PC-3 (cell line): ENCODE measurements around the gene NCOA7. TPM values are rescaled to one million over a fixed set of nuclear protein-coding genes. Genes with fewer than 3 reads are reported as not detected.

Experiments
- ATAC-seq: fragments of 200-7000 bp; cut with Tn5 transposase; 2 replicates; pipeline ENCODE4 v1.9.1; 2020; ENCODE audit warnings: mild to moderate bottlenecking, moderate library complexity
- BruUV-seq: library from RNA; stranded (reverse); fragments of 400-500 nt; replicated peaks from 2 replicates; lab custom pipeline; 2021; lab: Mats Ljungman, UMichigan
- CTCF ChIA-PET: fragments of 300-600 bp; sonication (Branson Sonifier 250); formaldehyde crosslinking; loops from one replicate; lab custom pipeline; 2022; ENCODE audit warnings: antibody characterized with exemption; lab: Charles Lee
- POLR2A ChIA-PET: fragments of 300-600 bp; sonication (Branson Sonifier 250); formaldehyde crosslinking; loops from one replicate; lab custom pipeline; 2022; ENCODE audit warnings: antibody characterized with exemption; ENCODE audit not compliant: unreplicated experiment; lab: Charles Lee
- DNase-seq: peaks from one replicate; pipeline ENCODE4 v3.0.0-alpha.2; 2015
- H2AFZ ChIP-seq: fragments of 300-600 bp; sonication (generic); 2 replicates; pipeline ENCODE4 v1.6.0; 2016; ENCODE audit warnings: antibody characterized with exemption, low read length
- H3F3A ChIP-seq: fragments of 300-600 bp; sonication (generic); one replicate; pipeline ENCODE4 v1.6.0; 2017; ENCODE audit warnings: antibody characterized with exemption, low read length, control low read depth, mild to moderate bottlenecking; ENCODE audit not compliant: unreplicated experiment
- H3K27ac ChIP-seq: fragments of 300-600 bp; sonication (generic); 2 replicates; pipeline ENCODE4 v1.5.1; 2016; ENCODE audit warnings: mild to moderate bottlenecking, low read length
- H3K27me3 ChIP-seq: fragments of 300-600 bp; sonication (generic); 2 replicates; pipeline ENCODE4 v1.6.1; 2016; ENCODE audit warnings: low read length, mixed read lengths
- H3K36me3 ChIP-seq: fragments of 300-600 bp; sonication (generic); 2 replicates; pipeline ENCODE4 v1.6.1; 2016; ENCODE audit warnings: low read depth, mixed run types, low read length, mixed read lengths
- H3K4me1 ChIP-seq: fragments of 300-600 bp; sonication (generic); 2 replicates; pipeline ENCODE4 v1.5.1; 2016; ENCODE audit warnings: low read length; ENCODE audit not compliant: insufficient read depth
- H3K4me2 ChIP-seq: fragments of 300-600 bp; sonication (generic); 2 replicates; pipeline ENCODE4 v1.6.0; 2016; ENCODE audit warnings: low read length
- H3K4me3 ChIP-seq: fragments of 300-600 bp; sonication (generic); 2 replicates; pipeline ENCODE4 v1.5.1; 2016; ENCODE audit warnings: mild to moderate bottlenecking, low read length, mixed read lengths
- H3K79me2 ChIP-seq: fragments of 300-600 bp; sonication (generic); 2 replicates; pipeline ENCODE4 v1.6.1; 2017; ENCODE audit warnings: low read length, mixed read lengths
- H3K9ac ChIP-seq: fragments of 300-600 bp; sonication (generic); 2 replicates; pipeline ENCODE4 v1.6.0; 2016; ENCODE audit warnings: mild to moderate bottlenecking, low read length
- H3K9me2 ChIP-seq: fragments of 300-600 bp; sonication (generic); replicated peaks from 2 replicates; pipeline ENCODE4 v1.6.1; 2016; ENCODE audit warnings: mixed run types, low read length, mixed read lengths
- H3K9me3 ChIP-seq: fragments of 300-600 bp; sonication (generic); 2 replicates; pipeline ENCODE4 v1.6.1; 2016; ENCODE audit warnings: low read length, mixed read lengths
- H4K20me1 ChIP-seq: fragments of 300-600 bp; sonication (generic); 2 replicates; pipeline ENCODE4 v1.6.1; 2016; ENCODE audit warnings: low read length, mixed read lengths
- EZH2 ChIP-seq: fragments of 300-600 bp; sonication (generic); IDR thresholded peaks from one replicate; pipeline ENCODE4 v1.6.1; 2017; ENCODE audit warnings: antibody characterized with exemption, mild to moderate bottlenecking, low read length; ENCODE audit not compliant: unreplicated experiment
- EZH2phosphoT487 ChIP-seq: fragments of 300-600 bp; sonication (generic); IDR thresholded peaks from 2 replicates; pipeline ENCODE4 v1.6.1; 2018; ENCODE audit warnings: mild to moderate bottlenecking, antibody characterized with exemption, low read length, borderline replicate concordance
- intact Hi-C: fragments of 100-400 bp; cut with micrococcal nuclease; formaldehyde crosslinking; loops from 2 replicates; pipeline ENCODE4 v1.9.0; 2023
- total RNA-seq: library from RNA; depleted of rRNA; stranded (reverse); fragments of >200 nt; gene quantifications from 2 replicates; pipeline ENCODE4 v1.2.3, GENCODE V29; 2014
- TF ChIP-seq, protein P1 (sequence below): fragments of 300-600 bp; sonication (generic); conservative IDR thresholded peaks from 2 replicates; pipeline ENCODE4 v1.5.1; 2017; ENCODE audit warnings: antibody characterized with exemption, low read depth, mild to moderate bottlenecking, low read length

The NCOA7 gene
- total RNA-seq, 1 experiment from 2014 or later = 13.4 TPM

DNA sequence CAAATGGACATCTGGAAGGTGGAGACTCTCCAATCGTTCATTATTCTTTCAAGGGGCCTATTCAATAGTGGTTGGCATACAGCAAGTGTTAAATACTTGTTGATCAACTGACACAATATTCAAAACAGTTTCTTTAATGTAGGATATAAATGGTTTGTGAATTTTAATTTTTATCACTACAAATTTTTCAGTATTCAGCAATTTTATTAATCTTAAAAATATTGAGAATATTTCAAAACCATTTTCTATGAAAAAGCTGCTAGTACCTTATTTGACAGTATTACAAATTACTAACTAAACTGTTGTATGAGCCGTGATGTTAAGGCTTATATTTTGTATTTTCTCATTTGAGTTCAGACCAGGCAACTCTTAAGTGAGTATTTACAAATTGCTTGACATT lies 32.4 kb downstream of the NCOA7 start:
- no peaks in the 10 kb centered on the region for H3K27me3 ChIP-seq
- no peaks in the 10 kb centered on the region for H3K79me2 ChIP-seq
- H3K27ac ChIP-seq = no peak overlapping the region
- no peak overlapping the region for H2AFZ ChIP-seq
- no peak for DNase-seq
- ChIA-PET POLR2A (no interaction called here), CTCF (interaction anchor here (0.6 kb wide), 1 partner anchor 7 kb away, joined by 3 read pairs; no protein-coding TSS in a partner anchor)
- no peaks in the 10 kb centered on the region for H3K9me2 ChIP-seq
- intact Hi-C loops = no loop called here
- no peak overlapping the region for H3K4me2 ChIP-seq
- no peaks in the 10 kb centered on the region for H3K36me3 ChIP-seq
- no TSS peak for BruUV-seq
- no peaks in the 10 kb centered on the region; the same call in 1 of the 2 replicates for H3K4me1 ChIP-seq
- ATAC-seq = no peak
- TF ChIP-seq EZH2 (no peak), EZH2phosphoT487 (no peak)
- TF ChIP-seq, protein P1, sequence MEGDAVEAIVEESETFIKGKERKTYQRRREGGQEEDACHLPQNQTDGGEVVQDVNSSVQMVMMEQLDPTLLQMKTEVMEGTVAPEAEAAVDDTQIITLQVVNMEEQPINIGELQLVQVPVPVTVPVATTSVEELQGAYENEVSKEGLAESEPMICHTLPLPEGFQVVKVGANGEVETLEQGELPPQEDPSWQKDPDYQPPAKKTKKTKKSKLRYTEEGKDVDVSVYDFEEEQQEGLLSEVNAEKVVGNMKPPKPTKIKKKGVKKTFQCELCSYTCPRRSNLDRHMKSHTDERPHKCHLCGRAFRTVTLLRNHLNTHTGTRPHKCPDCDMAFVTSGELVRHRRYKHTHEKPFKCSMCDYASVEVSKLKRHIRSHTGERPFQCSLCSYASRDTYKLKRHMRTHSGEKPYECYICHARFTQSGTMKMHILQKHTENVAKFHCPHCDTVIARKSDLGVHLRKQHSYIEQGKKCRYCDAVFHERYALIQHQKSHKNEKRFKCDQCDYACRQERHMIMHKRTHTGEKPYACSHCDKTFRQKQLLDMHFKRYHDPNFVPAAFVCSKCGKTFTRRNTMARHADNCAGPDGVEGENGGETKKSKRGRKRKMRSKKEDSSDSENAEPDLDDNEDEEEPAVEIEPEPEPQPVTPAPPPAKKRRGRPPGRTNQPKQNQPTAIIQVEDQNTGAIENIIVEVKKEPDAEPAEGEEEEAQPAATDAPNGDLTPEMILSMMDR = no peak
- no peaks in the 10 kb centered on the region for H3F3A ChIP-seq
- no peaks in the 10 kb centered on the region for H3K9me3 ChIP-seq
- no peak overlapping the region for H3K9ac ChIP-seq
- H4K20me1 ChIP-seq = no peaks in the 10 kb centered on the region
- no peak overlapping the region for H3K4me3 ChIP-seq

DNA sequence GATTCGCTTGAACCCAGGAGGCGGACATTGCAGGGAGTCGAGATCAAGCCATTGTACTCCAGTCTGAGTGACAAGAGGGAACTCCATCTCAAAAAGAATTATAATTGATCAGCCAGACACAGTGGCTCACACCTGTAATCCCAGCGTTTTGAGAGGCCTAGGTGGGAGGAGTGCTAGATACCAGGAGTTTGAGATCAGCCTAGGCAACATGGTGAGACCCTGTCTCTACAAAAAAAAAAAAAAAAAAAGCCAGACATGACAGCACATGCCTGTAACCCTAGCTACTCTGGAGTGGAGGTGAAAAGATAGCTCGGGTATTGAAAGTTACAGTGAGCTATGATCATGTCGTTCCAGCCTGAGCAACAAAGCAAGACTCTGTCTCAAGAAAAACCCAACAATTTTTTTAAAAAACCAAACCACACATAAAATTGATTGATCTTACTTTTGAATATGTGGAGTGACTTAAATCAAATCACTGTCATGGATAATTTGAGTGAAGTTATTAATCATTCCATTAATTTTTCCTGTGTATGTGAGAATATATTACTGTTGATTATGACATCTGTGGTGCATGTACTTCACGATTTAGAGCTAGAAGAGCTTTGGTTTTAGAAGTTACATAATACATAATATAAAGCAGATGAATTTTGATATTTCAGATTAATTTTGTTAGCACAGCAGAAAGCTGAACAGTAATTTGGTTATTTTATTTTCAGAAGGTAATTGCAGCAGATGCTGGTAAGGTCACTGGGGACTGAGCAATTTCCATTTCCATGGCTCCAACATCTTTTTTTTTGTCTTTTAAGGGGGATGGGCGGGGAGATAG lies 34.4 kb downstream of the NCOA7 start:
- H3K4me2 ChIP-seq = no peak overlapping the region
- H3F3A ChIP-seq = no peaks in the 10 kb centered on the region
- H3K4me3 ChIP-seq = no peak overlapping the region
- ChIA-PET POLR2A (interaction anchor here (0.7 kb wide), 1 partner anchor 1487 kb away, joined by 8 read pairs; no protein-coding TSS in a partner anchor), CTCF (no interaction called here)
- no peaks in the 10 kb centered on the region for H3K79me2 ChIP-seq
- ATAC-seq = no peak
- H3K27ac ChIP-seq = no peak overlapping the region
- no peaks in the 10 kb centered on the region for H3K9me3 ChIP-seq
- H3K4me1 ChIP-seq = no peaks in the 10 kb centered on the region; the same call in 1 of the 2 replicates
- no peaks in the 10 kb centered on the region for H4K20me1 ChIP-seq
- BruUV-seq = no TSS peak
- no peak overlapping the region for H2AFZ ChIP-seq
- intact Hi-C loops = no loop called here
- no peaks in the 10 kb centered on the region for H3K27me3 ChIP-seq
- H3K36me3 ChIP-seq = no peaks in the 10 kb centered on the region
- no peak overlapping the region for H3K9ac ChIP-seq
- no peak for DNase-seq
- TF ChIP-seq EZH2 (no peak), EZH2phosphoT487 (no peak)
- TF ChIP-seq, protein P1 = no peak
- no peaks in the 10 kb centered on the region for H3K9me2 ChIP-seq
